SK-N-SH (cell line): ENCODE data around the gene HOXD13. TPM values are rescaled to one million over a fixed set of nuclear protein-coding genes. Genes with fewer than 3 reads are reported as not detected.

Experiments used
- CTCF ChIA-PET: fragments of 300-600, 350-600 bp; formaldehyde crosslinking; extraction: SDS; loops from one replicate; lab custom pipeline; 2021; lab: Yijun Ruan, JAX
- POLR2A ChIA-PET: fragments of 350-600 bp; sonication (Branson Sonifier 250); formaldehyde crosslinking; extraction: SDS; loops from one replicate; lab custom pipeline; 2020; ENCODE audit warnings: antibody characterized with exemption, inconsistent platforms; lab: Yijun Ruan, JAX
- DNase-seq: peaks from one replicate; pipeline ENCODE4 v3.0.0; 2012
- H2AFZ ChIP-seq: fragments of 200-600 bp; sonication (generic); 2 replicates; pipeline ENCODE4 v1.8.1; 2016; ENCODE audit warnings: antibody characterized with exemption, mild to moderate bottlenecking, low read depth
- H3F3A ChIP-seq: fragments of 200-600 bp; sonication (generic); replicated peaks from 2 replicates; pipeline ENCODE3; 2016; ENCODE audit warnings: antibody characterized with exemption, mild to moderate bottlenecking; ENCODE audit not compliant: insufficient read depth
- H3K27ac ChIP-seq, 2 experiments: fragments of 200-500 bp in 1 of 2; fragments of 200-600 bp in 1 of 2; sonication (Bioruptor generic) in 1 of 2; sonication (generic), shearing (Covaris generic) in 1 of 2; 2 replicates each; pipeline versions ENCODE4 v1.5.1 to v1.6.1; 2014 to 2016; ENCODE audit warnings: low read depth in 2 of 2, inconsistent platforms in 1 of 2, low read length in 1 of 2, mild to moderate bottlenecking in 1 of 2, mixed read lengths in 1 of 2
- H3K27me3 ChIP-seq: fragments of 200-600 bp; sonication (generic), shearing (Covaris generic); 2 replicates; pipeline ENCODE4 v1.6.1; 2016; ENCODE audit warnings: mixed run types; ENCODE audit not compliant: insufficient read depth
- H3K36me3 ChIP-seq, 2 experiments: fragments of 200-500 bp in 1 of 2; fragments of 200-600 bp in 1 of 2; sonication (Bioruptor generic) in 1 of 2; sonication (generic) in 1 of 2; replicated peaks in 1 of 2; 2 replicates each; pipeline versions ENCODE3 to v1.5.1; 2014 to 2016; ENCODE audit warnings: low read length in 1 of 2, mild to moderate bottlenecking in 1 of 2; ENCODE audit not compliant: insufficient read depth in 2 of 2, control insufficient read depth in 1 of 2
- H3K4me1 ChIP-seq, 2 experiments: fragments of 200-500 bp in 1 of 2; fragments of 200-600 bp in 1 of 2; sonication (Bioruptor generic) in 1 of 2; sonication (generic), shearing (Covaris generic) in 1 of 2; 2 replicates each; pipeline versions ENCODE4 v1.5.1 to v1.6.1; 2014 to 2016; ENCODE audit warnings: low read depth in 1 of 2, low read length in 1 of 2, mixed run types in 1 of 2; ENCODE audit not compliant: insufficient read depth in 2 of 2, control insufficient read depth in 1 of 2
- H3K4me2 ChIP-seq: fragments of 200-600 bp; sonication (generic), shearing (Covaris generic); 2 replicates; pipeline ENCODE4 v1.6.1; 2017; ENCODE audit warnings: mixed run types
- H3K4me3 ChIP-seq, 2 experiments: fragments of 200-500 bp in 1 of 2; fragments of 200-600 bp in 1 of 2; sonication (Bioruptor generic) in 1 of 2; sonication (generic), shearing (Covaris generic) in 1 of 2; 2 replicates each; pipeline versions ENCODE4 v1.5.1 to v1.8.1; 2014 to 2016; ENCODE audit warnings: low read depth in 2 of 2, inconsistent platforms in 1 of 2, low read length in 1 of 2, mild to moderate bottlenecking in 1 of 2, mixed read lengths in 1 of 2, moderate library complexity in 1 of 2
- H3K79me2 ChIP-seq: fragments of 200-600 bp; sonication (generic); 2 replicates; pipeline ENCODE4 v1.8.1; 2017; ENCODE audit warnings: mild to moderate bottlenecking; ENCODE audit not compliant: insufficient read depth
- H3K9ac ChIP-seq: fragments of 200-600 bp; sonication (generic); 2 replicates; pipeline ENCODE4 v1.6.1; 2017; ENCODE audit warnings: mixed run types
- H3K9me2 ChIP-seq: fragments of 200-600 bp; sonication (generic); 2 replicates; pipeline ENCODE4 v1.6.1; 2017; ENCODE audit warnings: mixed run types
- H3K9me3 ChIP-seq: fragments of 200-600 bp; sonication (generic); 2 replicates; pipeline ENCODE4 v1.6.1; 2017; ENCODE audit warnings: mixed run types, mild to moderate bottlenecking, moderate library complexity
- H4K20me1 ChIP-seq: fragments of 200-600 bp; sonication (generic); 2 replicates; pipeline ENCODE4 v1.6.1; 2017; ENCODE audit warnings: mild to moderate bottlenecking, mixed run types; ENCODE audit not compliant: insufficient read depth
- CHD2 ChIP-seq: fragments of 150-350 bp; IDR thresholded peaks from 2 replicates; pipeline ENCODE4 v1.6.1; 2018; ENCODE audit warnings: low read length; ENCODE audit not compliant: partially characterized antibody
- MXI1 ChIP-seq: IDR thresholded peaks from 2 replicates; pipeline ENCODE4 v1.6.1; 2012; ENCODE audit warnings: mild to moderate bottlenecking, low read depth, low read length, improper control_type of control experiment
- NRF1 ChIP-seq: IDR thresholded peaks from 2 replicates; pipeline ENCODE4 v1.6.1; 2012; ENCODE audit warnings: low read depth, mild to moderate bottlenecking, low read length
- RCOR1 ChIP-seq: fragments of 150-350 bp; IDR thresholded peaks from 2 replicates; pipeline ENCODE4 v1.6.1; 2017; ENCODE audit warnings: antibody characterized with exemption, low read length
- SIN3A ChIP-seq: IDR thresholded peaks from 2 replicates; pipeline ENCODE4 v1.6.1; 2012; ENCODE audit warnings: low read depth, mild to moderate bottlenecking, low read length, moderate library complexity, borderline replicate concordance
- WGBS: methylation state at CpG from one replicate; pipeline ENCODE4 v1.1.6; 2017; ENCODE audit warnings: low lambda C conversion rate; 5-methylcytosine and 5-hydroxymethylcytosine counted together
- polyA plus RNA-seq, 3 experiments: library from polyadenylated mRNA; depleted of rRNA; stranded (reverse); fragments of >200 nt; gene quantifications; 2 replicates each; pipeline ENCODE4 v1.2.3, GENCODE V29; 2012
- TF ChIP-seq, protein P1 (sequence below): fragments of 200-600 bp; sonication (generic); IDR thresholded peaks from 2 replicates; pipeline ENCODE4 v1.6.1; 2017; ENCODE audit warnings: antibody characterized with exemption, mild to moderate bottlenecking, moderate library complexity

Gene HOXD13
- polyA plus RNA-seq, 1 of the 3 experiments (the other 2 are of a cell fraction) = not detected

DNA sequence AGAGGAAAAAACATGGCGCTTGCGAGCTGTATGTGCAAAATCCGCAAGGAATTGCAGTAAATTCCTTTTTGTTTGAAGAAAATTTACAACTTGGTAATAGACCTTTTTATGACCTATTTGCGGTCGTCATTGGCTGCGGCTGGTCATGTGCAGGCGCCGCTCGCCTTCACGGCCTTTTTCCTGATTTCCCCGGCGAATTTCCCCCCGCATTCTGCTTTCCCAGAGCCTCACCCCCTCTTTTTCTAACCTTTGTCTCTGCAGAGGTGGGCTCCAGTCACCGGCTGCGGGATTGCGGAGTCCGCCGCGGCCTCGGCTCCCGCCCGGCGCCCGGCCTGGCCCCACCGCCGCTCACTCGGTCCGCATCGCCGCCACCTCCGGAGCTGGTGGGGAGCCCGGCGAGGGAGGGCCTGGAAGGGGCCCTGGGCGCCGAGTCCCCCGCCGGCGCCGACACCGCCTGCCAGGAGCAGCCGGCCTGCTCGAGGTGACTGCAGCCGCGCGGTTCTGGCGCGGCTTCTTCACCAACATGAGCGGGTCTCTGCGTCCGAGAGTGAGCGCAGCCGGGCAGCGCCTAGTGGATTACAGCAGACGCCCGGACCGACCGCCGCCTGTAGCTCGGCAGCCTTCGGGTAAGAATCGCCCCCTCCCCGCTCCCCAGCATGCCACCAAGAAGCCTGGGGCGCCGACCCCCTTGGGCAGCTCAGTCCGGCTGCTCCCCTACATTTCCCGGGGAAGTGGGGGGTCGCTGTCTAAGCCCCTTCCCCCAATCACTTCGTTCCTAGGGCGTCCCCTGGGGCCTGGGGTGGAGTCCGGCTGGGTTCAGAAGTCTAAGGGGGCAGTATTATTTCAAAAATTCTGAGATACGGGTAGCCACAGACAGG, 44.1 kb downstream of the HOXD13 start (continued):
- TF ChIP-seq, protein P1, sequence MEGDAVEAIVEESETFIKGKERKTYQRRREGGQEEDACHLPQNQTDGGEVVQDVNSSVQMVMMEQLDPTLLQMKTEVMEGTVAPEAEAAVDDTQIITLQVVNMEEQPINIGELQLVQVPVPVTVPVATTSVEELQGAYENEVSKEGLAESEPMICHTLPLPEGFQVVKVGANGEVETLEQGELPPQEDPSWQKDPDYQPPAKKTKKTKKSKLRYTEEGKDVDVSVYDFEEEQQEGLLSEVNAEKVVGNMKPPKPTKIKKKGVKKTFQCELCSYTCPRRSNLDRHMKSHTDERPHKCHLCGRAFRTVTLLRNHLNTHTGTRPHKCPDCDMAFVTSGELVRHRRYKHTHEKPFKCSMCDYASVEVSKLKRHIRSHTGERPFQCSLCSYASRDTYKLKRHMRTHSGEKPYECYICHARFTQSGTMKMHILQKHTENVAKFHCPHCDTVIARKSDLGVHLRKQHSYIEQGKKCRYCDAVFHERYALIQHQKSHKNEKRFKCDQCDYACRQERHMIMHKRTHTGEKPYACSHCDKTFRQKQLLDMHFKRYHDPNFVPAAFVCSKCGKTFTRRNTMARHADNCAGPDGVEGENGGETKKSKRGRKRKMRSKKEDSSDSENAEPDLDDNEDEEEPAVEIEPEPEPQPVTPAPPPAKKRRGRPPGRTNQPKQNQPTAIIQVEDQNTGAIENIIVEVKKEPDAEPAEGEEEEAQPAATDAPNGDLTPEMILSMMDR = peak; percentile 12; the same call in 1 of the 2 replicates

DNA sequence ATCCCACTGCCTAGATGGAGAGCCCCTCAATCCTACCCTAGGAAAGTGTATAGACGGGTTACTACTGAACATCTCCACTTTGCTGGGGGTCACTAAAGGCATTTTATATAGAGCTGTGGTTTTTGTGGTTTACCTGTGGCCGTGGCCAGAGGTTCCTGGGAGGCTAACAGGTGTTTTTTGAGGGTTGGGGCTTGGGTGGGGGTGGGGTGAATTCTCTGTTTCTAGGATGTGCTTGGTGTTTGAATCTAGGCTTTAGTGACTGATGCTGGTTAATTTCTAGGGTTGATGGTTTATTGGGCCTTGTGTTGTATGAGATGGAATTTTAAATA, 44.7 kb downstream of the HOXD13 start:
- Histone ChIP-seq H3K4me3 (peak overlapping the region; percentile 83 to 86), H3K9me3 (no peaks in the 10 kb centered on the region), H3K36me3 (no peaks in the 10 kb centered on the region), H3K9me2 (no peaks in the 10 kb centered on the region), H2AFZ (peak overlapping the region; percentile 61; the same call in 1 of the 2 replicates), H3K27ac (peak overlapping the region; percentile 63 to 92), H3K4me1 (peaks cover 33 to 59% of the 10 kb centered on the region in 2 experiments), H3K79me2 (peaks cover 45% of the 10 kb centered on the region), H3K27me3 (no peaks in the 10 kb centered on the region), H3K4me2 (peak overlapping the region; percentile 96), H3K9ac (peak overlapping the region; percentile 94), H3F3A (peaks cover 33% of the 10 kb centered on the region), H4K20me1 (no peaks in the 10 kb centered on the region)
- no peak for DNase-seq
- 14% methylated on average over 1 of the region's 2 CpGs for WGBS
- ChIA-PET POLR2A (interaction anchor here (0.6 to 2.6 kb wide), 8 partner anchors 15 to 500 kb away, joined by 3 to 16 read pairs (median 8); partner anchors contain the start of genes HOXD3 and HOXD9), CTCF (interaction anchor here (1.2 to 26.1 kb wide), 10 partner anchors 13 to 1011 kb away, joined by 3 to 1047 read pairs (median 52); partner anchors contain the start of genes HOXD3 and HOXD9)
- TF ChIP-seq, protein P1 = no peak
- peak; percentile 26 for TF ChIP-seq CHD2

GRCh38 chr2:176137906-176138305, 45.4 kb downstream of the HOXD13 start:
- 0 out of 2 replicates have a peak, but pooled peaks have one; percentile 14 for TF ChIP-seq MXI1
- TF ChIP-seq RCOR1 = no peak
- TF ChIP-seq SIN3A = 0 out of 2 replicates have a peak, but pooled peaks have one; percentile 43
- TF ChIP-seq NRF1 = peak; percentile 43; the same call in 1 of the 2 replicates
- Histone ChIP-seq H3K79me2 (peaks cover 45% of the 10 kb centered on the region), H3K9me3 (no peaks in the 10 kb centered on the region), H3K9me2 (no peaks in the 10 kb centered on the region), H3K9ac (peak overlapping the region; percentile 94; the same call in 1 of the 2 replicates), H3K4me3 (peak overlapping the region; percentile 83 to 86), H3K4me2 (peak overlapping the region; percentile 96), H3K27me3 (no peaks in the 10 kb centered on the region), H2AFZ (peak overlapping the region; percentile 94; the same call in 1 of the 2 replicates), H4K20me1 (no peaks in the 10 kb centered on the region), H3K27ac (peak overlapping the region; percentile 63 to 92; a peak in 3 of 4 replicates), H3K36me3 (no peaks in the 10 kb centered on the region), H3K4me1 (peaks cover 31 to 55% of the 10 kb centered on the region in 2 experiments), H3F3A (peaks cover 33% of the 10 kb centered on the region)
- 42% methylated on average over 8 of the region's 8 CpGs for WGBS
- ChIA-PET CTCF (interaction anchor here (0.8 to 26.1 kb wide), 13 partner anchors 14 to 1011 kb away, joined by 3 to 1047 read pairs (median 26); partner anchors contain the start of genes HOXD3 and HOXD9), POLR2A (interaction anchor here (1.4 to 2.6 kb wide), 3 partner anchors 132 to 437 kb away, joined by 4 to 12 read pairs (median 11); partner anchors contain the start of gene MTX2)
- DNase-seq = no peak
